HEK293T (cell line): Measurements from ENCODE around the gene PIK3R5.

Experiments
- ARNT ChIP-seq: fragments of 450-650 bp; IDR thresholded peaks from 2 replicates; pipeline ENCODE4 v1.6.1; 2017; ENCODE audit warnings: mild to moderate bottlenecking
- BHLHE40 ChIP-seq: fragments of 450-650 bp; IDR thresholded peaks from 2 replicates; pipeline ENCODE4 v1.6.1; 2016; ENCODE audit warnings: mild to moderate bottlenecking, moderate library complexity, borderline replicate concordance
- ELF4 ChIP-seq: fragments of 450-650 bp; IDR thresholded peaks from 2 replicates; pipeline ENCODE4 v1.6.1; 2017; ENCODE audit warnings: antibody characterized with exemption
- FOXA1 ChIP-seq: fragments of 450-650 bp; IDR thresholded peaks from 2 replicates; pipeline ENCODE4 v1.6.1; 2016; ENCODE audit warnings: mild to moderate bottlenecking
- FOXK2 ChIP-seq: fragments of 450-650 bp; IDR thresholded peaks from 2 replicates; pipeline ENCODE4 v1.6.1; 2016; ENCODE audit warnings: mild to moderate bottlenecking
- HDGF ChIP-seq: fragments of 450-650 bp; IDR thresholded peaks from 2 replicates; pipeline ENCODE4 v1.6.1; 2017; ENCODE audit warnings: antibody characterized with exemption, borderline replicate concordance
- SP1 ChIP-seq: fragments of 450-650 bp; IDR thresholded peaks from 2 replicates; pipeline ENCODE4 v1.6.1; 2017
- SUZ12 ChIP-seq: fragments of 450-650 bp; IDR thresholded peaks from 2 replicates; pipeline ENCODE4 v1.6.1; 2016; ENCODE audit warnings: mild to moderate bottlenecking
- ZNF384 ChIP-seq: fragments of 450-650 bp; IDR thresholded peaks from 2 replicates; pipeline ENCODE4 v1.6.1; 2016
- TF ChIP-seq, protein P1 (sequence below): fragments of 450-650 bp; IDR thresholded peaks from 2 replicates; pipeline ENCODE4 v1.6.1; 2016

DNA sequence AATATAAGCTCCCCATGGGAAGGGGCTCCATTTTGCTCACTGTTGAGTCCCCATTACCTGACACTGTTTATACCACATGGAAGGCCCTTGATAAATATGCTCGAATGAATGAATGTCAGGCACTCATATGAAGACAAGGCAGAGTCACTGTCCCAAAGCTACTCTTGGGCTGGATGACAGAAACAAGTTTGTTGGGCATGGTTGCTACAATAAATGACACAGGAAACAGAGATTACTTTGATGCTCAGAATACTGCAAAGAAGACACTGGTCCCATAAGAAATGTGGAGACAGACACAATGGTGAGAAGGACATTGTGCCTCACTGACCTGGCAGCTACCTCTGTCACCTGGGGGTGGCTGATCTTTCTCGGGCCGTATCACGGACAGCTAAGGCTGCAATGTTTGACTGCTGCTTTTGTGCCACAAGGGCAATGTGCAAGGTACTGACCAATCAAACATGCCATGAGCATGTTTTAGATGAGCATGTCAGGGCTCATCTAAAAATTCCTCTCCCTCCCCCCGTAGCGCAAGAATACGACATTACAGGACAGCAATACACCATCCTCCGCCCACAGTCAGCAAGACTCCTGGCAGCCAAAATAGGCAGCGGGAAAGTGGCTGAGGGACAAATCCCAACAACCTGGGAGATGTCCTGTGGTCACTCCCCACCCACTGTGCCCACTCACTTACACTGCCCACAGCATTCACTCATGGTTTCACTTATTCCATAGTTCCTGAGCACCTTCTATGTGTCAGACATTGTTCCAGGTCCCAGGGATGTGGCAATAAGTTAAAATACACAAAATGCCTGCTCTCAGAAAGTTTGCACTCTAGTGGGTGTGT is 103.1 kb downstream of the PIK3R5 start:
- TF ChIP-seq ARNT: no peak
- TF ChIP-seq, protein P1, sequence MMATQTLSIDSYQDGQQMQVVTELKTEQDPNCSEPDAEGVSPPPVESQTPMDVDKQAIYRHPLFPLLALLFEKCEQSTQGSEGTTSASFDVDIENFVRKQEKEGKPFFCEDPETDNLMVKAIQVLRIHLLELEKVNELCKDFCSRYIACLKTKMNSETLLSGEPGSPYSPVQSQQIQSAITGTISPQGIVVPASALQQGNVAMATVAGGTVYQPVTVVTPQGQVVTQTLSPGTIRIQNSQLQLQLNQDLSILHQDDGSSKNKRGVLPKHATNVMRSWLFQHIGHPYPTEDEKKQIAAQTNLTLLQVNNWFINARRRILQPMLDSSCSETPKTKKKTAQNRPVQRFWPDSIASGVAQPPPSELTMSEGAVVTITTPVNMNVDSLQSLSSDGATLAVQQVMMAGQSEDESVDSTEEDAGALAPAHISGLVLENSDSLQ: no peak
- no peak for TF ChIP-seq SP1
- no peak for TF ChIP-seq BHLHE40
- no peak for TF ChIP-seq HDGF
- no peak for TF ChIP-seq SUZ12
- TF ChIP-seq FOXA1: no peak
- TF ChIP-seq ZNF384: no peak
- no peak for TF ChIP-seq ELF4
- TF ChIP-seq FOXK2: no peak
